T-helper 2 cell treated with Interferon-gamma antibody and Interleukin-4, amounts not matched to agents 5 μg/mL and 100 μg/mL, for 36 hours (primary cell): Measurements from ENCODE around the gene PIK3R1.

Source experiments
- DNase-seq: peaks from one replicate; pipeline ENCODE4 v3.0.0; 2021; ENCODE audit warnings: low spot score
- H3K27ac Mint-ChIP-seq: one replicate; pipeline ENCODE4 v1.8.0; 2021; ENCODE audit warnings: mild to moderate bottlenecking, mixed read lengths
- H3K27me3 Mint-ChIP-seq: one replicate; pipeline ENCODE4 v1.8.0; 2021; ENCODE audit warnings: low read depth, mixed read lengths
- H3K36me3 Mint-ChIP-seq: one replicate; pipeline ENCODE4 v1.8.0; 2021; ENCODE audit warnings: low read depth, mixed read lengths
- H3K4me1 Mint-ChIP-seq: one replicate; pipeline ENCODE4 v1.8.0; 2021; ENCODE audit warnings: low read depth, mixed read lengths
- H3K4me3 Mint-ChIP-seq: one replicate; pipeline ENCODE4 v1.8.0; 2022; ENCODE audit warnings: mild to moderate bottlenecking, moderate library complexity, mixed read lengths
- H3K9me3 Mint-ChIP-seq: one replicate; pipeline ENCODE4 v1.8.0; 2021; ENCODE audit warnings: mixed read lengths

The PIK3R1 gene

DNA sequence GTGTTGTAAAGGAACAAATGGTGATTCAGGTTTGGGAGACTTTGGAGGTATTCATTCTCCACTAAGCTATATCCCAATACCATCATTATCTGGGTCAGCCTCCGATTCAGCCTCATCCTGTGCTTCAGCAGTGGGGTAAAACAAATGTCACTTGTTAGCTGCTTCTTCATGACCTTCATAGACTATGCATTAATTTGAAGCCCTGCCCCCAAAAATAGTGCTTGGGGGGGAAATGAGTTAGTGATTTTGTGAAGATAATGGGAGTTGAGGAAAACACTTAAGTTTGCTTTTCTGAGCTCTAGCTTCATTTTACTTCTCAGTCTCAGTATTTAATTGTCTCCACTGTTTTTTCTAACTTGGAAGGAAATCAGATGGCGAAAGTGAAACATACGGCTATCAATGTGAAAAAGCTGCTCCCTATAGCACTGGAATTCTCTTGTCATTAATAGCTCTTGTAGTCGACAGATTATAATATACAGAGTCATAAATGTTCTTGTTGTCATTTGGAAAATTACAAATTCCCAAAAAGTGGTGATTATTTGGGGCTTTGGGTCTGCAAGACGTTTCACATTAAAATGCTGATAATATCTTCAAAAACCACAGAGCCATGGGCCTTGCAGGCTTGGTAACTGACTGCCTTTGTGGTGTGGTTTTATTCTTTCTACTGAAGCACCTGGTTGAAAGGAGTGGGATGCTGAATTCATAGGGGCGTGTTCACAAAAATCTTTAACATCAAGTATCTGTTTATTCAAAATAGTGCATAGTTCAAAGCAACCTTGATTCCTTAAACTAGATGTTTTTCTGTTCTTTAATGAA is 40.0 kb downstream of the PIK3R1 start:
- H3K36me3 Mint-ChIP-seq: peaks cover 13% of the 10 kb centered on the region
- H3K4me3 Mint-ChIP-seq: peak overlapping the region; percentile 81
- H3K9me3 Mint-ChIP-seq: no peaks in the 10 kb centered on the region
- peaks cover 80% of the 10 kb centered on the region for H3K4me1 Mint-ChIP-seq
- peak overlapping the region; percentile 80 for H3K27ac Mint-ChIP-seq
- DNase-seq: peak; percentile 39
- no peaks in the 10 kb centered on the region for H3K27me3 Mint-ChIP-seq

DNA sequence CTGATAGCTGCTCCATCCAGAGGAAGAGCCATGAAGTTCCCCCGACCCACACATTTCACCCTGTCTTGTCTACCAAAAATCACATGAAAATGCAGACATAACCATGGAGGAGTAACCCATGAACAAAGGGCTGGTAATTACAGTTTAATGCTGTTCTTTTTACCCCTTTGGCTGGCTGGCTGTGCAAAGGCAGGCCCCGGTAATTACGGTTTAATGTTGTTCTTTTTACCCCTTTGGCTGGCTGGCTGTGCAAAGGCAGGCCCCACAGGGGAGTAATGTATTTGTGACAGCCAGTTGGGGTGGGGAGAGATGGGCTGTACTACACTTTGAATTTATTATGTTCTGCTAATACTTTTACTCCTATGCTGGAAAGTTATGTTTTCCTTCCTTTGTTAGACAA is 41.7 kb downstream of the PIK3R1 start:
- no peak for DNase-seq
- Mint-ChIP-seq H3K4me3 (peak overlapping the region; percentile 53), H3K27ac (peak overlapping the region; percentile 68), H3K4me1 (peaks cover 78% of the 10 kb centered on the region), H3K9me3 (no peaks in the 10 kb centered on the region), H3K27me3 (no peaks in the 10 kb centered on the region), H3K36me3 (peaks cover 11% of the 10 kb centered on the region)

DNA sequence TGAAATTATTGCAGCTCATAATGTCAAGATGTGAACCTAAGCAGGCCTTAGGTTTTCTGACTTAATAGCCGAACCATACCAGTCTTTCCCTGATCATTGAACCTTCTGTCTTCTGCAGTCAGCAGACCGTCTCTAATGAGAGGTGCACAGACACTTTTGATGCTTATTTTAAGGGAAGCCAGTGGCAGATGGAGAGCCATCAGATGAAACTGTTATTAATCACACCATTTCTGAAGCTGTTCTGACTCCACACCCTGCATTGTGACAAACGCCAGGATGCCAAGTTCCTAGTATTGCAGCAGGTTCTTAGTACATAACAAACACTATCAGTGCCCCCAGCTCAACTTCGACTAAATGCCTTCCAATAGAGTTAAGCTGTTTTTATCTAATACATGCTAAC is 43.0 kb downstream of the PIK3R1 start:
- Mint-ChIP-seq H3K27ac (no peak overlapping the region), H3K9me3 (no peaks in the 10 kb centered on the region), H3K4me1 (peaks cover 69% of the 10 kb centered on the region), H3K27me3 (no peaks in the 10 kb centered on the region), H3K4me3 (no peak overlapping the region), H3K36me3 (peaks cover 11% of the 10 kb centered on the region)
- DNase-seq: no peak

DNA sequence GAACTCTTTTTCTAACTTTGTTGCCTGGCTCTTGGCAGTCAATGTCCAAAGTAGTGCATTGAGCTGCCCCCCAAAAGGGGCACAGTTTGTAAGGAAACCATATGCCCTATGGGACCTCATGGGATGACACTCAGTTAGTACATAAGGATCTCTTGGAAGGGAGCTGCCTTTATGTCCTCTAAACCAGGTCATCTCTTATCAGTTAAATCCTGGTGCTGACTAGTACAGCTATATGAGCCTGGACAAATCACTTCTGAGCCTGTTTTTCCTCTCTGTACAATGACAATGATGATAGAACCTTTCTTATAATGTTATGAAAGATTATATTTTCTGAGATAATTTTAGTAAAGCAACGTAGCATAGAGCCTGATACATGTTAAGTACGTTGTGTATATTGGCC is 44.1 kb downstream of the PIK3R1 start:
- peaks cover 64% of the 10 kb centered on the region for H3K4me1 Mint-ChIP-seq
- peaks cover 13% of the 10 kb centered on the region for H3K36me3 Mint-ChIP-seq
- no peaks in the 10 kb centered on the region for H3K27me3 Mint-ChIP-seq
- DNase-seq: no peak
- no peak overlapping the region for H3K4me3 Mint-ChIP-seq
- H3K27ac Mint-ChIP-seq: no peak overlapping the region
- no peaks in the 10 kb centered on the region for H3K9me3 Mint-ChIP-seq

DNA sequence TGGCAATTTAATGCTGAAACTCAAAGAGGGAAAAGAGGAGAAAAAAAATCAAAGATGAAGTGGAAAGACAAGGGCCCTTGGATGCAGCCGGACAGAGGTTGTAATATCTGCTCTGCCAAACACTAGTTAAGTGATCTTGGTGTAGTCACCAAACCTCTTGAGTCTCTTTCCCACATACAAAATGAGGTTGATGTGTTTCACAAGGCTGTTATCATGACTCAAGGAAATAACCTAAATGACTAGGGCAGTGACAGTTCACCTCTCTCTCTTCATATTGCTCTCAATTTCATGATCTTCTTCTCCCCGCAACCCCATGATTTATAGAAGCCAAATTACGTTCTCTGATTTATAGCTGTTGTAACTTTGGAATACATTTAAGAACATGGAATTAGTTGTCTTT is 44.9 kb downstream of the PIK3R1 start:
- H3K27ac Mint-ChIP-seq: peak overlapping the region; percentile 50
- peaks cover 63% of the 10 kb centered on the region for H3K4me1 Mint-ChIP-seq
- DNase-seq: no peak
- peaks cover 14% of the 10 kb centered on the region for H3K36me3 Mint-ChIP-seq
- H3K9me3 Mint-ChIP-seq: no peaks in the 10 kb centered on the region
- no peak overlapping the region for H3K4me3 Mint-ChIP-seq
- H3K27me3 Mint-ChIP-seq: no peaks in the 10 kb centered on the region

DNA sequence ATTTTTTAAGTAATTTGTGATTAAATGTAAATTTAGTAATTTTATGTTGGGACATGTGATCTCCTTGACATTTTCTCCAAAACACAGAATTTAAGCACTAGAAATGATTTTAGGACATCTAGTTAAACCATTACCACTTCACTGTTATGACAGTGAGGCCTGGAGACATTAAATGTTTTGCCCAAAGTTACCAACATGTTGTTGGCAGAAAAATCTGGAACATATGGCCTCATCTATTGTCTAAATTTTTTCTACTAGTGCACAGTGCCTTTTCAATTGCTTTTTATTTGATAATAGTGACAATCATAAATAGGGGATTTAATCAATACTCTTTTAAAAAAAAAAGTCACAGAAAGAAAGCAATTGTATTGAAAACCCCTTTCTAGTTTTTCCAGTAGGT is 45.6 kb downstream of the PIK3R1 start:
- H3K4me3 Mint-ChIP-seq: no peak overlapping the region
- no peak for DNase-seq
- no peak overlapping the region for H3K27ac Mint-ChIP-seq
- H3K27me3 Mint-ChIP-seq: no peaks in the 10 kb centered on the region
- H3K36me3 Mint-ChIP-seq: peaks cover 14% of the 10 kb centered on the region
- H3K4me1 Mint-ChIP-seq: peaks cover 64% of the 10 kb centered on the region
- H3K9me3 Mint-ChIP-seq: no peaks in the 10 kb centered on the region

DNA sequence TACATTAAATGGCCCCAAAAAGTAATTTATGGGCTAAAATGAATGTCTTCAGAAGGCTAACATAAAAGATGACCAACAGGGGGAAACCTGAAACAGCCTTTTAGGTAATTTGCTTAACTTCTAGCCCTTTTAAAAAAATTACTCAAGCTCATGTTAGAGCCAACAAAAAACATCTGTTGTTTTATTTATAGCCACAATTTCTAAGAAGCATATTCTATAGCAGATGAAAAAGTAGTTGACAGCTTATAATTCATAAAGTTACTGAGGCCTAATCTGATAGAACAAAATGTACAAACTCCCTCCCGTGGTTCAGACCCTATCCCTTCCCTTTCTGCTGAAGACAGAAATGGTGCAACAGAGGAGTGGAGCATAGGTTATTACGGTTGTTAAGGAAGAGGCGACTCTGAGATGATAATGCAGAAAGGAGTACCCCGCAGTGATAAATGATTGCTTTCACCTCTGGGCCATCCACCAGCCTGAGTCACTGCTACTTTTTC is 46.1 kb downstream of the PIK3R1 start:
- no peaks in the 10 kb centered on the region for H3K9me3 Mint-ChIP-seq
- H3K36me3 Mint-ChIP-seq: peaks cover 12% of the 10 kb centered on the region
- no peak for DNase-seq
- no peak overlapping the region for H3K4me3 Mint-ChIP-seq
- no peak overlapping the region for H3K27ac Mint-ChIP-seq
- H3K4me1 Mint-ChIP-seq: peaks cover 65% of the 10 kb centered on the region
- H3K27me3 Mint-ChIP-seq: no peaks in the 10 kb centered on the region

DNA sequence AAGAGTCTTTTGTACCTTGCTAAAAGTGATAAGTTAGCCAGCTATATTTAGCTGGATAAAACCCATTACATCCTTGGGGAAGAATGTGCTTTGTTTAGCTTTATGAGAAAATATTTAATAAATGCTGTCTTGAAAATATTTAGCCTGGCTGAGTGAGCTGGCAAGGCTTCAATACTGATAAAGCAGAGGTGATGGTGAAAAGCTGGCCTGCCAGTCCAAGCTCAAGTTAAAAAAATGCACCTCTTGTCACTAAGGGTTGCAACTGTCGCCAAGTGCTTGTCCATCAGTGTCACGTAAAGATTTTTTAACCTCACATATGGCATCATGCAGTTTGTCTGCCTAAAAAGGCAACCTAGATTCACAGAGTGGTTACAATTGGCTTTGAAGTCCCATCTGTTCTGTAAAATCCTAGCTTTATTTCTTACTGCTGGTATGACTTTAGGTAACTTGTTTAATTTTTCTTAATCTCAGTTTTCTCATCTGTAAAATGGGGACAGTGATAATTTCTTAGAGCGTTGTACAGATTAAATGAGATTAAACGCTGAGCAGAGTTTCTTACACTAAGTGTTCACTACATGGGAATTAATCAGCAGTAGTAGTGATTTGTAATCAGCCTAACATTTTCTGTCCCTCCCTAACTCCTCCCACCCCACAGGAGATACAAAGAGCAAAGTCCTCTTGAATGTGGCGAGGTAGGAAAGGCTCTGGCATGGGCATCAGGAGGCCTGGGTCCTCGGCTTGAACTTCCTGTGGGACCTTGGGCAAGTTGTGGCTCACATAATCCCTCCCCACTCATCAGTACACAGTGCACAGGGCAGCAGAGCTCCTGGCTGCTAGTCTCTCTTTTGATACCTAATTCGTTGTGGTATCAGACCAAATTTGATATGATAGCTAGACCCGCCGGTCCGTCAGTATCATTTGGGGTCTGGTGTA is 48.7 kb downstream of the PIK3R1 start:
- Mint-ChIP-seq H3K9me3 (no peaks in the 10 kb centered on the region), H3K4me3 (no peak overlapping the region), H3K27ac (no peak overlapping the region), H3K4me1 (peaks cover 64% of the 10 kb centered on the region), H3K27me3 (no peaks in the 10 kb centered on the region), H3K36me3 (peaks cover 6% of the 10 kb centered on the region)
- no peak for DNase-seq

DNA sequence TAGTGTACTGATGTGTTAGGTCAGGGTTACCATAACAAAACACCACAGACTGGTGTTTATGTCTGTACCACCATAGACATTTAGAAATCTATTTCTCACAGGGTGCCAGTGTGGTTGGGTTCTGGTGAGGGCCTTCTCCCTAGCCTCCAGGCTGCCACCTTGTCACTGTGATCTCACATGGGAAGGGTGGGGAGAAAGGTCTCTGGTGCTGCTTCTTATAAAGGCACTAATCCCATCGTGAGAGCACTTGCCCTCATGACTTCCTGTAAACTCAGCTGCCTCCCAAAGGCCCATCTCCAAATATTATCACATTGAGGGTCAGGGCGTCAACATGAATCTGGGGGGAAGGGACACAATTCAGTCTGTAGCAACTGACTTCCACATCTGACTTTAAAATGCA is 49.8 kb downstream of the PIK3R1 start:
- no peaks in the 10 kb centered on the region for H3K9me3 Mint-ChIP-seq
- no peak overlapping the region for H3K4me3 Mint-ChIP-seq
- H3K27me3 Mint-ChIP-seq: no peaks in the 10 kb centered on the region
- H3K36me3 Mint-ChIP-seq: peaks cover 3% of the 10 kb centered on the region
- peaks cover 63% of the 10 kb centered on the region for H3K4me1 Mint-ChIP-seq
- no peak for DNase-seq
- H3K27ac Mint-ChIP-seq: peak overlapping the region; percentile 23

DNA sequence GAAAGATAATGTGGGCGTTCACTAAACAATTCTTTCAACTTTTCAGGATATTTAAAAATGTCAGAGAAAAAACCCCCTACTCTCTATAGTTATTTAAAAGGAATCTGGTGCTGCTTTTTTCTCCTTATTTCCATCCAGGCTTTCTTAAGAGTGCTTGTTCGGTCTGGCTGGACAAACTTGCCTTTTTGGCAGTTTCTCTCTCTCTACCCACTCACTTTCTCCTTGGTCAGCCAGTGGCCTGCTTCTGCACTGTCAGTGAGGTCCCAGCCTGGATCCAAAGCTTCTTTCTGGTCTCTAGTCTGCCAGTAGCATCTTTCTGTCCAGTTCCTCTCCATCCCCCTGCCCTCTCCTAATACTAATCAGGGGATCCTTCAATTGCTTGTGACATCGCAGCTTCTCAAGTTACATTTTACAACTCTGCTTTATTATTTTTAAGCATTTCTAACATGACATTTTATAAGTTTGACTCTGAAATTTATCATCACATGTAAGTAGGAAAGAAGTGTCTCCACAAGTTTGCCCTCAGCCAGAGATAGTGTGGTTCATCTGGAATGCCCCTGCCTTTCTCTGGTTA is 50.4 kb downstream of the PIK3R1 start:
- no peak for DNase-seq
- Mint-ChIP-seq H3K4me3 (no peak overlapping the region), H3K4me1 (peaks cover 64% of the 10 kb centered on the region), H3K27ac (peak overlapping the region; percentile 52), H3K9me3 (no peaks in the 10 kb centered on the region), H3K27me3 (no peaks in the 10 kb centered on the region), H3K36me3 (peaks cover 6% of the 10 kb centered on the region)

DNA sequence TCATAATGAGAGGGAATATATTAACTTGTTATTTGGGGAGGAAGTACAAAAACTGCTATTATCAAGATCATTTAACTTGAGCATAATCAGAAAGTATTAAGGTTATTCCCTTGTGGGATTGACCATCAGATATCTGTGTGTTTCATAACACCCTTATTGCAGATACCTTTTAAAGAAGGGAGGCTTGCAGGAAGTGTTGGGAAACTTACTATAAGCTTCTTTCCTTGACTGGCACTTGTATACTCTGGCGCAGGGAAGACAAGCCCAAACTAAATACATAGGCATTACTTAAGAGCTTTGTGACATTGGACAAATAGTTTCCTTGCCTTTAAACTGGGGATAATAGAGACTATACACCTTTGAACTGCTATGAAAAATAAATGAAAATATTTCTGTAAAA is 50.9 kb downstream of the PIK3R1 start:
- Mint-ChIP-seq H3K36me3 (peaks cover 6% of the 10 kb centered on the region), H3K27me3 (no peaks in the 10 kb centered on the region), H3K9me3 (no peaks in the 10 kb centered on the region), H3K4me3 (no peak overlapping the region), H3K27ac (peak overlapping the region; percentile 52), H3K4me1 (peaks cover 69% of the 10 kb centered on the region)
- no peak for DNase-seq

DNA sequence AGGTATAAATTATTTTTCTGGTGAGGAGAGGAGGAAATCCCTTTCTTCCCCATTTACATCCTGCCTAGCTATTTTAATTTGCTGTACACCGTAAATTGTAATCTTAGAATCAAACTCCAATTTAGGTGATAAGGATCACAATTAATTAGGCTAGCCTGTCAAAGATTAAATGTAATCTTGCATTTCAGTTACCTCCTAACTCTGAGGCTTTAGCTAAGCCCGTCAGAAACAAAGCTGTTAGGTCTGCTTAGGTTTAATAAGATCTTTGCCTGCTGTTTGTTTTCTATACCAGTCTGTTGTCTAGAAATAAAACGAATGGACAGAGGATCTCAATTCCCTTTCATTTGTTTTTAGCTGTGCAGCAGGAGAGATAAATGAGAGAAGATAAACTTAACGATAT is 51.5 kb downstream of the PIK3R1 start:
- H3K4me3 Mint-ChIP-seq: no peak overlapping the region
- no peak for DNase-seq
- peaks cover 66% of the 10 kb centered on the region for H3K4me1 Mint-ChIP-seq
- no peak overlapping the region for H3K27ac Mint-ChIP-seq
- peaks cover 6% of the 10 kb centered on the region for H3K36me3 Mint-ChIP-seq
- H3K9me3 Mint-ChIP-seq: no peaks in the 10 kb centered on the region
- H3K27me3 Mint-ChIP-seq: no peaks in the 10 kb centered on the region

DNA sequence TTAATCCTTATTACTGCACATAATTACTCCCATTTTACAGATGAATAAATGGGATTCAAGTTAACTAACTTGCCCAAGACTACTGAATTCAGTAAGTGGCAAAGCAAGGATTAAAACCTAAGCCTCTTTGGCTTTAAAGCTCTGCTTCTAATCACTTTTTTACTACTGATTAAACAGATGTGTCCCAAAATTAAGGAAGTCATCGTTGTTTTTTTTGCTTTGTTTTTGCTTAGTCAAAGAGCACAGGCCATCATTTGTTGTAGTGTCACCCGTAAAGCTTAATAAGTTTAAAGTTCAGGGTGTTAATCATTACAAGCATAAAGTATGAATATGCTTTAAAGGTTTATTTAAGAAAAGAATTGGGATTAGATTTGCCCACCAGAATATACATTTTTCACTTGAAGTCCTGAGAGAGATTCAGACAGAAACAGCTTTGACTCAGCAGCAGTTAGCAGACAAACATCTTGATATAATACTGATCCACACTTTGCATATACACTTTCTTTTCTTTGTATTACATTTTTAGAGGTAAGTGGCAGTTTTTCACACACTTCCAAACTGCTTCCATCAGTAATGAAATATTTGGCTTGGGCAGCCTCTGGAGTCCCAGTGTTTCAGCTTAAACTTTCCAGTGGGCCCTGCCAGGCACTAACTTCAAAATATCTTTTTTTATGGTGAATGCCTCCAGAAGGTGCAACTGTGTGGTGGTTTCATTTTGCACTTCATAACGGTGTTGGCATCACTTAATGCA is 52.7 kb downstream of the PIK3R1 start:
- DNase-seq: no peak
- Mint-ChIP-seq H3K27ac (peak overlapping the region; percentile 34), H3K9me3 (no peaks in the 10 kb centered on the region), H3K4me1 (peaks cover 69% of the 10 kb centered on the region), H3K36me3 (peaks cover 9% of the 10 kb centered on the region), H3K27me3 (no peaks in the 10 kb centered on the region), H3K4me3 (peak overlapping the region; percentile 51)
